ENCODE data around the gene ADCY2.

ADCY2 gene

DNA sequence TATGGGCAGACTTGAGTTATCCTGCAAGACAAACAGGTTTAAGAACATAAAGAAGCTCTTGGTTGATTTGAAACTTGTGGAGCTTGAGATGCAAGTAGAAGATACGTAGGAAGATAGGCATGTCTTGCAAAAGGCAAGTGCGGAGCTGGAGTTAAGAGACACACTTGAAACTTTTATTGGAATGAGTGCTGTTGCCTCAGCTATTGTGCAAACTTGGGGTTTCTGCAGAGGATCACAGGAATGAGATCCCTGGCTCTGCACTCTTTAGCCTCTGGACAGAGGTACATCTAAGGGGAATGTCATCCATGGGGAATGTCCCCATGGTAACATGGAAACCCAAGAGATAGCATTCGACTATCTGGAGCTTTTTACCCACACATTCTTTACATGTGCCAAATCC is 121.1 kb downstream of the ADCY2 start:
- DNase-seq, result no peak

DNA sequence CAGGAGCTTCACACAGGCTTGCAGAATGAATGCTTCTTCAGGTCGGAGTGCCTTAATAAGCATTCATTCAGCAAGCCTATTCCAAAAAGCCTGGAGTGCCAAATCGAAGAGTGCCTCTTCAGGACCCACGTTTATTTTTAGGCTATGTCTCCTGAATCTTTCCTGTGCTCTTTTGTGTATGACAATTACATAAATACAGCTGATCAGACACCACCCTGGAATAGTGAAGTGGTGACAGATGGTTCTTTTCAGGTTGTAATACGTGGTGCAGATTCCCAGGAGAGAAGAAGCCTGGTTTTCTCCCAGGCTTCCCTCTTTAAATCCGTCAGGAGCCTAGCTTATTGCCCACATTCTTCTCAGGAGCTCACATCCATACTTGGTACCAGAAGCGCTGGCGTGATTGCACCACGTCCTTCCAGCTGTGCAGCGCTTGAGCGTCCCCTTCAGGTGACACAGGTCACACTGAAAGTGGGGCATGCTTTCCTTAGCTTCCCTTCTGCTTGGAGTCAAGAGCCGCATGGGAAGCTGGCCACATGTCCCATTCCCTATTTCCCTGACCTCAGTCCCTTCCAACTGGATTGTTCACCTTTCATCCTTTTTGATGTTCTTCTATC is 123.1 kb downstream of the ADCY2 start:
- DNase-seq, result no peak

DNA sequence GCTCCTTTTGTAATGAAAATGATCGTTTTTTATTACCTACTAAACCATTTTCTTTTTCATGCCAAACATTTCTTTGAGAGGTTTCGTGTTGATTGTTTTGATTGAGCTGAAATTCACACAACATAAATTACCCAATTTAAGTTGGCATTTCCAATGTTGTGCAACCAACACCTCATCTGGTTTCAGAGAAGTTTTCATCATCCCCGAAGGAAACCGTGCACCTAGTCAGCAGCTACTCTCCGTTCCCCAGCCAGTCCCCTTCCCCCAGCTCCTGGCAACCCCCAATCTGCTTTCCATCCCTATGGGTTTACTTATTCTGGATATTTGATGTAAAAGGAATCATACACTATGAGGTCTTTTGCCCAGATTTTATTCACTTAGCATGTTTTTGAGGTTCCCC is 123.6 kb downstream of the ADCY2 start:
- no peak for DNase-seq

DNA sequence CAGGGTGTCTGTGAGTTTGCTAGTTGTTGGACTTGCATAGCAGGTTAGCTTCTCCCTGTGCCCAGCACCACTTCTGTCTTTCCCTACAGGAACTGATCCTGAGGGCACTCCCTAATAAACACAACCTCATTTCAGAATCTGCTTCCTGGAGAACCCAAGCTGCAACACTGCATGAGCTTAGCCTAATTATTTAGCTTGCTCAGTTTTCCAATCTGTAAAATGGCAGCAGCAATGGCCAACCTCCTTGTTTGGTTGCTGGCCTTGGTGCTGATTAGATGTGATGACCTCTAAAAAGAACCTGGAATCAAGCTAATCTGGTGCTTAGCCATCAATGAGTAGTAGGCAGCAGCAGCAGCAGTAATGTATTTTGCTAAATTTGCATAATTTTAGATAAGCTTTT is 133.9 kb downstream of the ADCY2 start:
- no peak for DNase-seq

DNA sequence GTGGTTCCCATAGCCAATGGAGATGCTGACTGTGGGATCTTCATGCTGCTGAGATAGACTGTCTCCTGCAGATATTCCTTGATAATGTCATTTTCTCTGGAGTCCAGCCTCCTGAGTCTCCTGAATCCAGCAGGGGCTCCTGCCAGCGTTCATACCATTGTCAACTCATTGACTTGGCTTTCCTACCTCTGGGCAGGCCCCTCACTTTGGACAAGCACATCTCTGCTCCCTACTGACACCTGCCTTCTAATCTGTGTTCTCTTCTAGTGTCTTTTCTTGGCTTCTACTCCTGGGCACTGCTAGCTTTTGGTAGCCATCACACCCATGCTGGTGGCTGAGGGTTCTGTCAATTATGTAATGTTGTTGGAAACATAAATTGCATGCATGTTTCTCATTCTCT is 138.0 kb downstream of the ADCY2 start:
- DNase-seq, result no peak

DNA sequence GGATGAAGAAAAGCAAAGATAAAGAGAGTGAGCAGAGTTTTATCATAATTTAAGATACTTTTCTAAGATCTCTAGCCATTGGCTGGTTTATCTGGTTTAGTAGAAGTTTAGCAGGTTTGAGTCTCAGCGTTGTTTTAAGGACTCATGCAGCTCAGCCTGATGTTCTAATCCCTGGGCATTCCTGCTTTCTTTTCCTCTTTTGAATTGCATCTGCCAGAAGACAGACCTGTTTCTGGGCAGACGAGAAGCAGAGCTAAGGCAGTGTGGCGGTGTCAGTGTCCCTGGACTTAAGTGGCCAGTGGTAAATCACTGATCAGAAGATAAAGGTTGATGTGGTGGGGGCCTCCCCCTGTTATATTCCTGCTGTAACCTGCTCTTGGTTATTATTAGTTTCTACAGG is 138.6 kb downstream of the ADCY2 start:
- DNase-seq, result no peak

DNA sequence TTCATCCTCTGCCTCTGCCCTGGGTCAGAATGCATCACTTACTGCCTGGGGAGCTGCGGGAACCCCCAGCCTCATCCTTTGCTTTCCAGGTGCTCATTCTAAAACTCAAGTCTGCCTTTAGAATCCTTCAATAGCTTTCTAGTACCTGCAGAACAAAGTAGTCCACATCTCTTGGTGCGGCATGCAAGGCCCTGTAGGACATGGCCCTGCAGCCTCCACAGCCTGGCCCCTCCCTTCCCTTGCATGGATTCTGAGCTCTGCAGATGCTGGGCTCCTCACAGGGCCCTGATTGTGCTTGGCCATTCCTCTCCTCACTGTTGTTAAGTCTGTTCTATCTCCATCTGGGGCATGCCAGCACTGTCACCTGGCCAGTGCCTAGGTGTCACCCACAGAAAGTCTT is 141.6 kb downstream of the ADCY2 start:
- no peak for DNase-seq

DNA sequence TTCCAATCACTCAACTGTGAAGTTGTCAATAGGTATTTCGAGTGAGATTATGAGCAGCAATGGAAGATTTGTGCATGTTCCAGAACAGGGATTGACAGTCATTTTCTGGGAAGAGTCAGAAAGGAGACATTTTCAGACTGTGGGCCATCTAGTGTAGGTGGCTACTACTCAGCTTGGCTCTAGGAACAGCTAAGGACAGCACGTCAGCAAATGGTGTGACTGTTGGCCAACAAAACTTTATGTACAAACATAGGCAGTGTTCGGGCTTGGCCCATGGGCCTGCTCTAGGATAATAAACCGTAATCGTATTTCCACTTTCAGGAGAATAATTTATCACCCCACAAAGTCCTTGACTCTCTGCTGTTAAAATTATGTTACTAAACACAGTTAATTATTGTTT is 143.6 kb downstream of the ADCY2 start:
- no peak for DNase-seq

DNA sequence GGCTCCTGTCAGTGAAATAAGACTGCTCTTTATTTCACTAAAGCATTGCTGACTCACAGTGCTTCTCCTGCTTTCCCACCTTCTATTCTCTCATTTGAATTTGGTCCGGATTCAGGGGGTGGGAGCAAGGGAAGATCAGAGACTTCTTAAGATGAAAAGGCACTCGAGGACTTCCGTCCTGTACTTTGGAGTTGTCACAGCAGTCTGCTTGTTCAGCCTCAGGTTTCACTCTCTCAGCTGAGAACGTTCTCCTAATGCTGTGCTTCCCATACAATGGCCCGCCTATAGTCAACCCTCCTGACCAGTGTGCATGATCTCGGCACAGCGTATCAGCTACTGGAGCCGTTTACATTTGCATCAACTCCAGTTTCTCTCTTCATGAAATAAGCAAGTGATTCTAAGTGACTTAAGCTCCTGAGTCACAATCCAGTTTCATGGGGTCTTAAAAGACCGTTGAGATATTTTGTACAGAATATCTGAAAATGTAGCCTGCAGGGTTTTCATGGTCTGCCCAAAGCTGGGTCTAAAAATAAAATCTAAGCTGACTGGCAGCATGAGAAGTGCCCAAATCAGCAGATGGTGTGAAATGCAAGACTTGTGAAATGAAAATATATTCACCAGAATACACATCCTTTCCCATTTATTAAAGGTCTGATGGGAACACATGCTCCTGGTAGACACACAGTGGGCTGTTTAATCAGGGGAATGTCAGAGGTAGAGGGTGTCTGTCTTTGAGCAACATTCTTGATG is 145.0 kb downstream of the ADCY2 start:
- DNase-seq, result no peak

DNA sequence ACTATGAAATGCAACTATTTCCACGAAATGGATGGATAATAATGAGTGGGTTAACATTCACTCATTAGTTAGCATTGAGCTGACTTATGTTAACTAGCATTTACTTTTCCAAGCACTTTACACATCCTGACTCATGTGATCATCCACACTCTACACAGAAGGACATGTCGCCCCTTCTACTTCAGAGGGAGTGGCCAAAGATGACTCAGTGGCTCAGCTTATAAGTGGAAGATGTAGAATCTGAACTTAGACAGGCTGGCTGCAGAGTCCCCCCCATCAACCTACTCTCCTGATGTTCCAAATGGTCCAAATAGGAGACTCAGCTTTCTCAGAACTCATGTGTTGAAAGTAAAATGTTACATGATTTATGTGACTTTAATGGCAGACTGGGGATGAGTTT is 146.0 kb downstream of the ADCY2 start:
- DNase-seq, result no peak

DNA sequence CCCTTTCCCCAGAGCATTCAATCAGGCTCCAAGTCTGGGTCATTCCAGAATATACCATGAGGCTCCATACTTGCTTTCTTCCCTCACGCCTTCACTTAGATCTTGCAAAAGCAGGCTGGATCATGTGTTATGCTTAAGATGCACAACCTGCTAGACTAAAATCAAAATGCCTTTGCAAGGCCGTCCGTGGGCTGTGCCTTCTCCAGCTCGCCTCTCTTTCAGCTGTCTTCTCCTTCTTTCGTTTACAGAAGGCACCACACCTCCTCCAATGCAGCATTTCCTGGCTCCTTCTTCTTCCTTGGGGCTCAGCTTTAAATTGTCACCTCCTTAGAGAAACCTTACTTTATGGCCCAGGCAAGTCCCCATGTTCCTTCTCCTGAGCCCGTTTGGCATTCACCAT is 150.6 kb downstream of the ADCY2 start:
- no peak for DNase-seq

DNA sequence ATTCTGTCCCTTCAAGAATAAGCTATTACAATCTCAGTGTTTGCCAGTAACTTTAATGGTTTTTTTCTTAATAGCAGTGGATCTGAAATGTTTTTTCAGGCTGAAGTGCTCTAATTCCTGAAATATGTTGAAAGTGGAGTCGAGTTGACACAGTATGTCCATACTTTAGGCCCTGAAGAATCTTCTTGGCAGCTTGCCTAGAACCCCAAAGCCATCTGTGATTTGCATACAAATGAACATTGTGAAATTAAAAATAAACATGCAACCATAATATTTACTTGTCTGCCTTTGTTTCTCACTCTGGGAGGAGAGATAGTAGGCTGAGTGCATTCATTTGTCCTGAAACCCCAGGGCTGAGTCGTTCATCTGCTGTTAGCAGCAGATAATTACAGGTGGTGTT is 152.7 kb downstream of the ADCY2 start:
- no peak for DNase-seq

DNA sequence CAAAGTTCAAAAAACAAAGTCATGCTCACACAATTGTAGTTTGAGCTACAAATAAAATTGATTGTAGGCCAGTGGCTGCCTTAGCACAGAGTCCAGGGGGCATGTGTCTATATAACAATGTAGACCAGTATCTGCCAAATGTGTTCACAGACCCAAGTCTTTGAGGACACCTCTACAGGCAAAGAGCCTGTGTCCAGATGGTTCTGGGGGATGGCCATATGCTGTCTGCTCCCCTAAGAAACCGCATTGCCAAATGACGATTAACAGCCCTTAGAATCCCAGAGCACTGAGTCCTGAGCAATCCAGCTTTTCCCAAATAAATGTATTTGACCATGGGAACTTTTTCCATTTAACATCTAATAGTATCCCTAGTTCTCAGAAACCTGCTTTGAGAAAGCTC is 169.6 kb downstream of the ADCY2 start:
- DNase-seq, result no peak

DNA sequence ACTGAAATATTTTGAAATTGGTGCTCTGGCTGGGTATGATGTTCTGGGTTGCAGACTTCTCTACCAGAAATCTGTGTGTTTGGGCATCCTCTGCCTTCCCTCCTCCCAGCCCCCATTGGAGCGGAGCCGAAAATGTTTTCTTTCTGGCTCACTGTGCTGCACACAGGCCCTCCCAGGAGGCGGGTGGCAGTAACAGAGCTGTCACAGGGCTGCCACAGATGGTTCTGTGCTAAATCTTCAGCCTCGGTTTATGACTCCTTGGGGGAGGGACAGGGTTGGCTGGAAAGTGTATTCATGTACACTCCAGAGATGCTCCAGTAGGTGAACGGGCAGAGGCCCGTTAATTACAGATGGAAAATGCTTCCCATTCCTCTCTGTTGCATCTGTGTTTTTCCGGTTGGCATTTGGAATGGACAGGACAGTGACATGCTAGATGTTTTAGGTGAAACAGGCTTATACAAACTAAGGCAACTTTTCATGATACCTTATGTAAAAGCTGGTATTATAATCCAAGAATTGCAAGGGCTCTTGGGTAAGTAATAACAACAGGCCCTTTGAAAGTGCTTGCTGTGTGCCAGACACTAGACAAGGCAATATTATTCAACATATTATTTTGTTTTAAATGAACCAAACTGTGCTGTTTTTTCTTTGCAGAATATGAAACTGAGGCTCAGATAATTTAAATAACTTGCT is 180.2 kb downstream of the ADCY2 start:
- DNase-seq, result no peak

DNA sequence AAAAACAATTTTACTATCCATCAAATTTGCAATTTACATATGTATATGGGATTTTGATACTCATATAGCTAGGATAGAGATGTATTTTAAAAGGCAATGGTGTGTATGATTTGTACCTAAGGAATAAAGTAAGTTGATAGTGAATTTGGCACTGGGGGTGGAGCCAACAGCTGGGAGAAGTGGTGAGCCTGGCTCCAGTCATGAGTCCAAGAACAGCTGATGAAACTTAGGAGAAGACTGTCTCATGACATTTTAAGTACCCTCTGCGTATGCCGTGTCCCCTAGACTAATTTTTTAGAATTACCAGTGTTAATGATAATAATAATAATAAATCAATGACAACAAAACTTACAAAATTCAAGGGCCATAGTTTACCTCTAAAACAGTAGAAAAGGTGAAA is 181.4 kb downstream of the ADCY2 start:
- no peak for DNase-seq

DNA sequence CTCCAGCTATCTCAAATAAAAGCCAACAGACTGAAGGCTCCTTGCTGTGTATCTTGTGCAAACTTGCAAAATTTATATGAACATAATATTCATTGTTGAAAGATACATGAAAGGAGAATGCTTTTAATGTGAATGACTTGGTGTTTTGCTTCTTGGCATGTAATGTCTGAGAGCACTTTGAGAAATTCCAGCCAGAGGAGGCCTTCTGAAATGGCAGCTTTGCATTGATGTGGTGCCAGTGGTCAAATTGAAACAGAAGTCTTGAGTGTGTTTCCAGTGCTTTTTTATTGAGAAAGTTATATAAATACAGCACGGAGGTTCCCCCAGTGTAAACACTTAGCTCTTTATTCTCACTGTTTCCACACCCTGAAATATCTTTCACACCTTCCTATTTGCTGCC is 182.1 kb downstream of the ADCY2 start:
- no peak for DNase-seq

DNA sequence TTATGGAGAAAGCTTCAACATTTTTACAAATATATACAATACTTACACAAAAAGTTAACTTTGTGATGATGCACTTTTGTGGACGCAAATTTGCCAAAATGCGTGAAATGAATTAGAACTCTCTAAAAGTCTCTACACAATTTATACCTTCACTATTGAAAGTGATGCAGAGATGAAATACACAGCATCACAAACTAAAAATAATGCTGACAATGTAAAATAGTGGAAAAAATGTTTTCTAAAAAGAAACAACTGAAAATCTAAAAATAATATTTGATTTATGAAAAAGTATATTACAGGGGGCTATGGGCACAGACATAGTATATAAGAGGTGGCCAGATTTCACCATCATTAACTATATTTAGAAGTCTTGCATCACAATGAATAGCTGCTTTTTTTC is 188.8 kb downstream of the ADCY2 start:
- DNase-seq, result no peak

DNA sequence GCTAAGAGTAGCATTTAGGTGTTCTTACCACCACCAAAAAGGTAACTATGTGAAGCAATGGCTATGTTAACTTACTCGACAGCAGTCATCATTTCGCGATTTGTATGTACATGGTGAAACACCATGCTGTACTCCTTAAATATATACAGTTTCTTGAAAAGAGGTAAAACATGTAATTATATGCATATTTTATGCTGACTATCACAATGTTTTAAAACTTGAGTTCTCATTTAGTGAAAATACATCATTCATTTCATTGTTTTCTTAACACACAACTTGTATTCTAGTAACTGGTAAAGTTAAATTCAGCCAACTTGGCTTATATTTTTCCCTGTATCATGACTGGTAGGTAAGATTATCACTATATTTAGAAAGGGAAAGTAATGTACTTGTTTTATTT is 189.9 kb downstream of the ADCY2 start:
- no peak for DNase-seq

DNA sequence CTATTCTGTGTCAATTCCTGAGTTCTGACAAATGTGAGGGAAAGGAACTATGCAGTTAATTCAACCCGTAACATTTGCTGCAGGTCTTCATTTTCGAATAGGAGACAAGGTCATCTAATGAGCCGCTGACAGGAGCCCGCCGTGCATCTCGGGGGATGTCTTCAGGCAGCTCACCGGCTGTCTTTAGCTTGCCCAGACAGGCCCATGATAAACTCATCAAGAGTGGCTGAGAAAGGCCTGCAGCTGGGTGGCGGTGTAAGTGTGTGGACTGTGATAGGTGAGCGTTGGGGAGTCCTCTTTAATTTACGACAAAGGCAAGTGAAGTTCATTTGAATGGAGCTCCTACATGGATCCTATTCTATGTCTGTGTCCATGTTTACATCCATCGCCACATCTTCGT is 190.5 kb downstream of the ADCY2 start:
- DNase-seq, result no peak

DNA sequence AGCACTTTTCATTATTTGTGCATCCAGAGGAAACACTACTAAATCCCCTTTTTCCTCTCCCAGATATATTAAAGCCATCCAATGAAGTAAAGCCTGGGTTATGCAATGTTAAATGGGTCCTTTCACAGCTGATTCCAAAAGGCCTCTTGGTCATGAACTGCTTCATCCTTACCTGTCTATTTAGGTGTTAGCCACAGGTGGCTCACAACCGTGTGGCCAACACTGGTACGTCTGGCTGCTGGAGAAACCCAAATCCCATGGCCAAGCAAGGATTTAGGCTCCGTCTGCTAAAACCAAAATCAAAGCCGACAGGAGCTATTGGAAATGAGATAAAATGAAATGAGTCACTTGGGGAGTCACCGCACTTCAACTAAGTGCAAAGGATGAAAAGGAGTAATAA is 193.9 kb downstream of the ADCY2 start:
- no peak for DNase-seq

DNA sequence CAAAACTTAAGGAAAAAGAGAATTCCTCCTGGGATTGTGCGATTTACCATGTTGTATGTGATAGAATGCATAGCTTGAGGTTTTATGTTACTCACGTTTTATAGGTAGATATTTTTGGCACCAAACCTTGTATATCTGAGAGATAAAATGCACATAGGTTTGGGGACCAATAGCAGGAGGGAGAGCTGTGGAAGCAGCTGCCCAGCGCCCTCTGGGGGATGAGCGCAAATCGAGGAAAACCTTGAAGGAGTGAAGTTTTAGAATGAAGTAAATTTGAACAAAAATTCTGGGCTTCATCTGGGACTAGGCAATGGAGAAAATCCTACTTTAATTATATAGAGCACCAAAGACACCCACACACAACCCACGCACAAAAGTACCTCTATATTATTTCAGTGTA is 197.0 kb downstream of the ADCY2 start:
- DNase-seq, result no peak

DNA sequence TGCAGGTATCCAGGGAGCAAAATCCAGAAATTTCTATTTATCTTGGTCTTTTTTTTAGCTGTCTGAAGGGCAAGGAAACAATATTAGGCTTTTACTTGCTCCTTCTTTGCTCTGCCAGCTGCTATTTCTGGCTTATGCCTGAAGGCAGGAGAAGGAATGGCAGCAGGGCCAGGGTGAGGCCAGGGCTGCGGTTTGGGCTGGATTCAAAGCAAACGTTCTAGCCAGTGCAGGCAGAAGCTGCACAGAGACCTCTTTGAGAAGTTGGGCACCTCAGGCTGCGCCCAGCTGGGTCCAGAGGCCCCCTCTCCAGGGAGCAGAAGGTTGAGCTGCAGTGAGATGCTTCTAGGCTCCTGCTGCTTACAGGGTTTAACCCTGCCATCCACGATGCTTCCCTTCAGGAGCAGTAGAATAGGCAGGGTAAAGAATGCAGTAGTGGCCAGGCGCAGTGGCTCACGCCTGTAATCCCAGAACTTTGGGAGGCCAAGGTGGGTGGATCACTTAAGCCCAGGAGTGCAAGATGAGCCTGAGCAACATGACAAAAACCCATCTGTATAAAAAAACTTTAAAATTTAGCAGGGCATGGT is 201.2 kb downstream of the ADCY2 start:
- no peak for DNase-seq

DNA sequence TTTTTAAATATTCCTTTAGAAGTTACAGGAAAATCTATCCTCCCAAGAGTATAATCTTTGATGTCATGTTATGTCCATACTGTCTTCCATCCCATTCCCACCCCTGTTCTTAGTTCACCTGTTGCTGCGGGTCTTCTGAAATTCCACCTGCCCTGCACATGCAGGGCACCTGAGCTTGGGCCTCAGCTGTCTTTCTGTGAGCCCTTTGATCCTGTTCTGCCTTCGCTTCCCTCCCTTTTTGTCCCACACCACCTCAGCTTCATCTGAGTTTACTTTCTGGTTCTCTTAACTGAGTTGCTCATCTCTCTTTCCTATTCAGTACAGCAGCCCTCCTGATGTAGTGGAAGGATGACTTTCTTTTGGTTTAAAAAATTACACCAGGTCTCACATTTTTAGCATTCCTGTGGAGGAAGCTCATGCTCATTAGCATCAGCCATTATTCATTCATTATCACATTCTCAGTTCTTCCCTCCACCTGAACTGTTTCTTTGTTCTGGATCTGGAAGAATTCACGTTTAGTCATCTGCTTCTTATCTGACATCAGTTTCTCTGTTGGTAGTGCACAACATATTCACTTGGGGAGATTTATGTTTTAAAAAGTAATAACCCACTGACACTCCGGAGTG is 211.0 kb downstream of the ADCY2 start:
- DNase-seq, result no peak

DNA sequence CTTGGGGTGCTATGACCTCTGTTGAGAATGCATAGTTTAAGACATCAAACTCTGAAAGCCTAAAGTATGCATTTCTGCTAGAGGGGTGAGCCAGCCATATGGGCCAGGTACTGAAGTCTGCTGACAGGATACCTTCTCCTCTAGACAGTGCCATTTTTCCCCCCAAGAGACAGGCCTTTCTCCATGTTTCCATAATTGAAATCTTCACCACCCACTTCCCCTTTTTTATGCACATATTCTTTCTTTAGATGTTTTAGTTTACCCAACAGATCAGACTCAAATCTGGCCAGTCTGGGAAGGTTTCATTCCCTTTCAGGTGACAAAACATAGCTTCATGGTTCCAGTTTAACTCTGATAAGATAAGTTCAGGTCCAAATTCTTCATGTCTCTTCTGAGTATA is 212.8 kb downstream of the ADCY2 start:
- DNase-seq, result no peak
